Type B pancreatic cell (in vitro differentiated cells): ENCODE measurements around the gene HOXC10. TPM values are rescaled to one million over a fixed set of nuclear protein-coding genes. Genes with fewer than 3 reads are reported as not detected.

Experiments used
- DNase-seq: peaks from one replicate; pipeline ENCODE4 v3.0.0; 2021; ENCODE audit warnings: mixed read lengths; ENCODE audit not compliant: unreplicated experiment; ENCODE audit errors: extremely low spot score
- H3K27ac Mint-ChIP-seq: 2 replicates; pipeline ENCODE4 v1.8.0; 2021; ENCODE audit warnings: mild to moderate bottlenecking, mixed read lengths
- H3K27me3 Mint-ChIP-seq: 2 replicates; pipeline ENCODE4 v1.8.0; 2021; ENCODE audit warnings: mixed read lengths
- H3K36me3 Mint-ChIP-seq: 2 replicates; pipeline ENCODE4 v1.8.0; 2021; ENCODE audit warnings: mixed read lengths
- H3K4me1 Mint-ChIP-seq: one replicate; pipeline ENCODE4 v1.8.0; 2021; ENCODE audit warnings: mixed read lengths; ENCODE audit not compliant: unreplicated experiment
- H3K4me3 Mint-ChIP-seq: 2 replicates; pipeline ENCODE4 v1.8.0; 2021; ENCODE audit warnings: mild to moderate bottlenecking, mixed read lengths
- H3K9me3 Mint-ChIP-seq: 2 replicates; pipeline ENCODE4 v1.8.0; 2021; ENCODE audit warnings: mixed read lengths
- total RNA-seq: library from RNA; stranded (reverse); gene quantifications from 2 replicates; pipeline ENCODE4 v1.2.1, GENCODE V29; 2021; ENCODE audit warnings: low replicate concordance
- TF ChIP-seq, protein P1 (sequence below): fragments of 200-600 bp; sonication (generic); conservative IDR thresholded peaks from 2 replicates; pipeline ENCODE4 v1.5.0; 2021; ENCODE audit warnings: antibody characterized with exemption, mild to moderate bottlenecking

The HOXC10 gene
- total RNA-seq, 1 donor from 2014 or later, result not detected

- Mint-ChIP-seq H3K4me1 (peaks cover 2% of the 10 kb centered on the region), H3K36me3 (no peaks in the 10 kb centered on the region), H3K27me3 (peaks cover 99% of the 10 kb centered on the region), H3K27ac (no peak overlapping the region), H3K9me3 (no peaks in the 10 kb centered on the region), H3K4me3 (no peak overlapping the region)
- TF ChIP-seq, protein P1, sequence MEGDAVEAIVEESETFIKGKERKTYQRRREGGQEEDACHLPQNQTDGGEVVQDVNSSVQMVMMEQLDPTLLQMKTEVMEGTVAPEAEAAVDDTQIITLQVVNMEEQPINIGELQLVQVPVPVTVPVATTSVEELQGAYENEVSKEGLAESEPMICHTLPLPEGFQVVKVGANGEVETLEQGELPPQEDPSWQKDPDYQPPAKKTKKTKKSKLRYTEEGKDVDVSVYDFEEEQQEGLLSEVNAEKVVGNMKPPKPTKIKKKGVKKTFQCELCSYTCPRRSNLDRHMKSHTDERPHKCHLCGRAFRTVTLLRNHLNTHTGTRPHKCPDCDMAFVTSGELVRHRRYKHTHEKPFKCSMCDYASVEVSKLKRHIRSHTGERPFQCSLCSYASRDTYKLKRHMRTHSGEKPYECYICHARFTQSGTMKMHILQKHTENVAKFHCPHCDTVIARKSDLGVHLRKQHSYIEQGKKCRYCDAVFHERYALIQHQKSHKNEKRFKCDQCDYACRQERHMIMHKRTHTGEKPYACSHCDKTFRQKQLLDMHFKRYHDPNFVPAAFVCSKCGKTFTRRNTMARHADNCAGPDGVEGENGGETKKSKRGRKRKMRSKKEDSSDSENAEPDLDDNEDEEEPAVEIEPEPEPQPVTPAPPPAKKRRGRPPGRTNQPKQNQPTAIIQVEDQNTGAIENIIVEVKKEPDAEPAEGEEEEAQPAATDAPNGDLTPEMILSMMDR, result no peak
- no peak for DNase-seq
Observed at GRCh38 chr12:53960187-53961024, 24.5 kb upstream of the HOXC10 start.

GRCh38 chr12:53961025-53961761 lies 23.8 kb upstream of the HOXC10 start:
- H3K9me3 Mint-ChIP-seq, result no peaks in the 10 kb centered on the region
- no peaks in the 10 kb centered on the region for H3K36me3 Mint-ChIP-seq
- TF ChIP-seq, protein P1, result peak; percentile 46
- DNase-seq, result no peak
- H3K4me1 Mint-ChIP-seq, result peaks cover 7% of the 10 kb centered on the region
- no peak overlapping the region for H3K4me3 Mint-ChIP-seq
- peaks cover 99% of the 10 kb centered on the region for H3K27me3 Mint-ChIP-seq
- no peak overlapping the region for H3K27ac Mint-ChIP-seq

GRCh38 chr12:53963005-53963404 lies 21.9 kb upstream of the HOXC10 start:
- TF ChIP-seq, protein P1, result no peak
- Mint-ChIP-seq H3K27ac (no peak overlapping the region), H3K27me3 (peaks cover 99% of the 10 kb centered on the region), H3K4me3 (no peak overlapping the region), H3K9me3 (no peaks in the 10 kb centered on the region), H3K4me1 (peaks cover 12% of the 10 kb centered on the region), H3K36me3 (no peaks in the 10 kb centered on the region)
- DNase-seq, result no peak

DNA sequence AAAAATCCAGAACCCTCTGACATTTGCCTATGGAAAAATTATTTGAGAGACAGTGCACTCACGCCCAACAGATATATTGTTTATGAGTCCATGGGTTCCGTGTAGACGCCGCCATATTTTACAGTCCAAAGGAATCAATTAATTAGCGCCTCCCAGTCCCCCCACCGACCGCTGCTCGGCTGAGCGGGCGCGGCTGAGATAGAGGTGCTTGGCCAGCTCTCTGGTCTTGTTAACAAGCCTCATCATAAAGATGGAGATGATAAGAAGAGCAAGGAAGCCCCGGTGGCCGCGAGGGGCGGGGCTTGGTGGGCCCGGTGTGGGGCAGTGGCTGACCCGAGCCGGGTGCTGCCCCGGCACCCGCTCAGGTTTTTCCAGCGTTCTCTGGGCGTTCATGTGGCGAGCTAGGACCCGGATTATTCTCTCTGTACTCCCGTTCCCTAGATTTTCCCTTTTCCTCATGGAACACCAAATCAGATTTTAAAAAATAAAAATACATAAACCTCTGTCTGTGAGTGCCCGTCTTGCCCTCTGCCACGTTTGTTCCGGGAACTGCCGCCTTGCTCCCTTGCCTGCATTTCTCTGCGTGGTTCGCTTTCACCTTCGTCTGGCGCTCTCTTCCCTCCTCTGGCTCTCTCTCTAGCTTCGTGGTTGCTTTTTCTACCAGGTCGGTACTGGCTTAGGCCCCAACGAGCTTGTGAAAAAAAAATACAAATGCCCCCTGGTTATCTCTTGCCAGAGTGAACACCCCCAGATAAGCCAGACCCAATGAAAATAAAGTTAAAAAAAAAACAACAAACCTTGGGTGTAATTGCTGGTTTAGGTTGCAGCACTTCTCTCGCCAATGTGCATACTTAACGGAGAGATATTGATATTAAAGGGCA lies 21.3 kb upstream of the HOXC10 start:
- H3K4me3 Mint-ChIP-seq, result no peak overlapping the region
- H3K4me1 Mint-ChIP-seq, result peaks cover 12% of the 10 kb centered on the region
- no peaks in the 10 kb centered on the region for H3K9me3 Mint-ChIP-seq
- TF ChIP-seq, protein P1, result no peak
- no peak overlapping the region for H3K27ac Mint-ChIP-seq
- no peaks in the 10 kb centered on the region for H3K36me3 Mint-ChIP-seq
- no peak for DNase-seq
- peaks cover 99% of the 10 kb centered on the region for H3K27me3 Mint-ChIP-seq

- Mint-ChIP-seq H3K4me3 (no peak overlapping the region), H3K9me3 (no peaks in the 10 kb centered on the region), H3K4me1 (peaks cover 12% of the 10 kb centered on the region), H3K27me3 (peaks cover 99% of the 10 kb centered on the region), H3K36me3 (no peaks in the 10 kb centered on the region), H3K27ac (no peak overlapping the region)
- TF ChIP-seq, protein P1, result no peak
- no peak for DNase-seq
Observed at GRCh38 chr12:53964315-53964713, 20.6 kb upstream of the HOXC10 start.
